Colonic mucosa (tissue), 4 donors: ENCODE data around the gene IQCE. TPM values are rescaled to one million over a fixed set of nuclear protein-coding genes. Genes with fewer than 3 reads are reported as not detected.

Experiments used
- DNase-seq: peaks from one replicate; pipeline ENCODE4 v3.0.0-alpha.2; 2020
- H3K27ac ChIP-seq: fragments of 200-600 bp; one replicate; pipeline ENCODE4 v1.8.0; 2021
- H3K27me3 ChIP-seq: fragments of 200-600 bp; one replicate; pipeline ENCODE4 v1.8.0; 2021
- H3K36me3 ChIP-seq: fragments of 200-600 bp; one replicate; pipeline ENCODE4 v1.8.0; 2021
- H3K4me1 ChIP-seq: fragments of 200-600 bp; one replicate; pipeline ENCODE4 v1.8.0; 2021; ENCODE audit warnings: mild to moderate bottlenecking
- H3K4me3 ChIP-seq: fragments of 200-600 bp; one replicate; pipeline ENCODE4 v1.8.0; 2021
- H3K9ac ChIP-seq, 2 donors: one replicate each; pipeline ENCODE4 v1.7.0; 2013; ENCODE audit warnings: control low read depth in 2 of 2, low read depth in 2 of 2, low read length in 2 of 2
- H3K9me3 ChIP-seq: fragments of 200-600 bp; one replicate; pipeline ENCODE4 v1.8.0; 2021
- CTCF ChIP-seq: fragments of 200-600 bp; IDR thresholded peaks from one replicate; pipeline ENCODE4 v1.8.0; 2022; ENCODE audit warnings: antibody characterized with exemption, mild to moderate bottlenecking
- intact Hi-C: fragments of 100-400 bp; cut with DNase I; formaldehyde crosslinking; loops from one replicate; pipeline ENCODE4 v1.14.1; 2022
- total RNA-seq, 2 donors: library from RNA; stranded (reverse); fragmentation: NEBNext Ultra II Directional in 1 of 2; extraction: Animal tissue kit (Norgen Biotek cat#: 25700) in 1 of 2; gene quantifications; one replicate each; pipeline ENCODE4 v1.2.1, GENCODE V29; 2021
- donor health status: healthy.
- donor health status: DM: no; HTN: no; CAD: no.
- donor health status: DM: no; HTN: no; CAD: no.

The IQCE gene
- total RNA-seq, 2 donors from 2014 or later = 23.2 to 36.3 TPM

- Histone ChIP-seq H3K27ac (no peak overlapping the region), H3K4me1 (no peaks in the 10 kb centered on the region), H3K4me3 (no peak overlapping the region), H3K9me3 (no peaks in the 10 kb centered on the region), H3K36me3 (no peaks in the 10 kb centered on the region), H3K9ac (no peak overlapping the region), H3K27me3 (no peaks in the 10 kb centered on the region)
- TF ChIP-seq CTCF = no peak
- no peak for DNase-seq
- intact Hi-C loops = no loop called here
Observed at GRCh38 chr7:2602406-2603043, 43.7 kb downstream of the IQCE start.

- H3K36me3 ChIP-seq = no peaks in the 10 kb centered on the region
- no peak overlapping the region for H3K4me3 ChIP-seq
- H3K4me1 ChIP-seq = no peaks in the 10 kb centered on the region
- intact Hi-C loops = no loop called here
- no peak overlapping the region for H3K9ac ChIP-seq
- no peak for TF ChIP-seq CTCF
- DNase-seq = no peak
- no peaks in the 10 kb centered on the region for H3K9me3 ChIP-seq
- no peak overlapping the region for H3K27ac ChIP-seq
- H3K27me3 ChIP-seq = no peaks in the 10 kb centered on the region
Observed at GRCh38 chr7:2603044-2603965, 44.5 kb downstream of the IQCE start.

- no peaks in the 10 kb centered on the region for H3K4me1 ChIP-seq
- no peak overlapping the region for H3K4me3 ChIP-seq
- DNase-seq = no peak
- no peak for TF ChIP-seq CTCF
- intact Hi-C loops = no loop called here
- H3K27ac ChIP-seq = no peak overlapping the region
- no peaks in the 10 kb centered on the region for H3K27me3 ChIP-seq
- H3K36me3 ChIP-seq = no peaks in the 10 kb centered on the region
- H3K9me3 ChIP-seq = no peaks in the 10 kb centered on the region
- no peak overlapping the region for H3K9ac ChIP-seq
Observed at GRCh38 chr7:2604608-2605174, 45.9 kb downstream of the IQCE start.

- Histone ChIP-seq H3K27me3 (no peaks in the 10 kb centered on the region), H3K9me3 (no peaks in the 10 kb centered on the region), H3K36me3 (no peaks in the 10 kb centered on the region), H3K9ac (no peak overlapping the region), H3K27ac (no peak overlapping the region), H3K4me1 (no peaks in the 10 kb centered on the region), H3K4me3 (no peak overlapping the region)
- no peak for DNase-seq
- intact Hi-C loops = no loop called here
- no peak for TF ChIP-seq CTCF
Observed at GRCh38 chr7:2605608-2606538, 47.1 kb downstream of the IQCE start.

GRCh38 chr7:2606539-2606936 lies 47.8 kb downstream of the IQCE start:
- Histone ChIP-seq H3K36me3 (no peaks in the 10 kb centered on the region), H3K4me3 (no peak overlapping the region), H3K9ac (no peak overlapping the region), H3K27me3 (no peaks in the 10 kb centered on the region), H3K27ac (no peak overlapping the region), H3K9me3 (no peaks in the 10 kb centered on the region), H3K4me1 (no peaks in the 10 kb centered on the region)
- no peak for TF ChIP-seq CTCF
- intact Hi-C loops = no loop called here
- DNase-seq = no peak
